ENCODE measurements around the gene EML4.

Gene EML4

DNA sequence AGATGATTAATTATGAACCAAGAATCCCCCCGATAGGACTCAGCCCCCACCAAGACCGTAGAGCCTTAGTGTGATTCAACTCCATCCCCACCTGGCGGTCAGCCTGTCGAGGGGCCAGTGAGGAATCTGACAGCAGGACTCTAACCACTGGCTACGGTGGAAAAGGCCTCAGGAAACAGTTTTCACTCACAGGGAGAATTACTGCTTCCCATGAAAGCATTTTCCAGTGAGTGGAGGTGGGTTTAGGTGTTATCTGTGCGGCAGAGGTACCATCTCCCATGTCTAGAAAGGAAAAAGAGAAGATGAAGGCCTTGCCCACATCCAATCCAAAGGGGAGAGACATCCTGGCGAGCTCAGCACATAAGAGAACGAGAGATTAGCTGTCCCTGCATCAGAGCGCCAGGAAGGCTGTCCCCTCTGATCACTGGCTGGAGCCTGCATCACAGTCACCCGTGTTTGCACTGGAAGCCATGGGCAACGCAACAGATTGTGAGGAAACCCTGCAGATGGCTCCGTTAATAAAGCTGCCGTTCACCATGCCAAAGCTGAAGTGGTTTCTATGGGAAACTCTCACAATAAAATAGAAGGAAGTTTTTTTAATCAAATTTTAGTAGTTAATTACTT, 169.5 kb downstream of the EML4 start:
- no peak for DNase-seq (ENCODE audit: low read depth, low spot score)
- in situ Hi-C loops (cut with HindIII; ENCODE audit: low sequenced_read_pairs): no loop called here
- H3K4me3 ChIP-seq (ENCODE audit: low read depth, low read length): no peak overlapping the region
- TF ChIP-seq, protein P1, sequence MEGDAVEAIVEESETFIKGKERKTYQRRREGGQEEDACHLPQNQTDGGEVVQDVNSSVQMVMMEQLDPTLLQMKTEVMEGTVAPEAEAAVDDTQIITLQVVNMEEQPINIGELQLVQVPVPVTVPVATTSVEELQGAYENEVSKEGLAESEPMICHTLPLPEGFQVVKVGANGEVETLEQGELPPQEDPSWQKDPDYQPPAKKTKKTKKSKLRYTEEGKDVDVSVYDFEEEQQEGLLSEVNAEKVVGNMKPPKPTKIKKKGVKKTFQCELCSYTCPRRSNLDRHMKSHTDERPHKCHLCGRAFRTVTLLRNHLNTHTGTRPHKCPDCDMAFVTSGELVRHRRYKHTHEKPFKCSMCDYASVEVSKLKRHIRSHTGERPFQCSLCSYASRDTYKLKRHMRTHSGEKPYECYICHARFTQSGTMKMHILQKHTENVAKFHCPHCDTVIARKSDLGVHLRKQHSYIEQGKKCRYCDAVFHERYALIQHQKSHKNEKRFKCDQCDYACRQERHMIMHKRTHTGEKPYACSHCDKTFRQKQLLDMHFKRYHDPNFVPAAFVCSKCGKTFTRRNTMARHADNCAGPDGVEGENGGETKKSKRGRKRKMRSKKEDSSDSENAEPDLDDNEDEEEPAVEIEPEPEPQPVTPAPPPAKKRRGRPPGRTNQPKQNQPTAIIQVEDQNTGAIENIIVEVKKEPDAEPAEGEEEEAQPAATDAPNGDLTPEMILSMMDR (IDR thresholded peaks at IDR 0.05; ENCODE audit: low read depth, low read length): no peak

GRCh38 chr2:42339191-42339912, 170.2 kb downstream of the EML4 start:
- no peak overlapping the region for H3K4me3 ChIP-seq (ENCODE audit: low read depth, low read length)
- in situ Hi-C loops (cut with HindIII; ENCODE audit: low sequenced_read_pairs): no loop called here
- DNase-seq (ENCODE audit: low read depth, low spot score): no peak
- TF ChIP-seq, protein P1 (IDR thresholded peaks at IDR 0.05; ENCODE audit: low read depth, low read length): peak; percentile 17

DNA sequence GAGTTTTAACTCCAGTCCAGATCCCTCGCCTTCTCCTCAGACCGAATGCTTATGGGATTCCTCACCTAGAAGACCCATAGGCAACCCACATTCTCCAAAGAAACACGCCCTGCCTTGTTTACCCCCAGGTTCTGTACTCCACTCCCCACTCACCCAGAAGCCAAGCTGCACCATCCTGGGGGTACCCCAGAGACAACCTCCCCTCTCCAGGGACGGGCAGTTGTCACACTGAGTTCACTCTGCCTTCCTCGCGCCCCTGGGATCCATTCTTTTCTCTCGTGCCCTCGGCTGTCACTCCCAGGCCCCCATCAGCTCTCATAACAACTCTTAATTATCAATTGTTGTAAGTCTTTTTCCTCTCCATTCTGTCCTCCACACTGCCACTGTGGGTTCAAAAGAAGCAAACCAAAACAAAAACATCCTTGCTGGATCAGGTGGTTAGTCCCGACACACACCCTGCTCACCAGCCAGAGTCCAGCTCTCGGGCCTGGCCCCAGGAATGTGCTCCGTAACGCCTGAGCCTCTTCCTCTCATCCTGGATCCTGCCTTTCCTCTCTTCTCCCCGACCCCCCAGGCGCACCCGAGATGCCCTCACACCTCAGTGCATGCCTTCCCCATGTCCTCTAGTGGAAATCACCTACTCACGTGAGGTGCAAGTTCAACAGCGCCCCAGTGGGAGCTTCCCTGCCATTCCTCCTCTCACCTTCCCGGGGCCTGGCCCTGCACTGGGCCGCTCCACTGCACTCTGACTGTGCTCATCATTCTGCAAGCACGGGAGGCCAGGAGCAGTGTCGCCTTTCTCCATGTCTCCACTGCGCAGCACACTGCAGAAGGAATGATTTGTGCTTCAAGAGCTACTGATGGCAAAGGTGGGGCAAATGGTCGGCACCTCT, 171.1 kb downstream of the EML4 start:
- no peak overlapping the region for H3K4me3 ChIP-seq (ENCODE audit: low read depth, low read length)
- DNase-seq (ENCODE audit: low read depth, low spot score): no peak
- TF ChIP-seq, protein P1 (IDR thresholded peaks at IDR 0.05; ENCODE audit: low read depth, low read length): no peak
- in situ Hi-C loops (cut with HindIII; ENCODE audit: low sequenced_read_pairs): no loop called here

DNA sequence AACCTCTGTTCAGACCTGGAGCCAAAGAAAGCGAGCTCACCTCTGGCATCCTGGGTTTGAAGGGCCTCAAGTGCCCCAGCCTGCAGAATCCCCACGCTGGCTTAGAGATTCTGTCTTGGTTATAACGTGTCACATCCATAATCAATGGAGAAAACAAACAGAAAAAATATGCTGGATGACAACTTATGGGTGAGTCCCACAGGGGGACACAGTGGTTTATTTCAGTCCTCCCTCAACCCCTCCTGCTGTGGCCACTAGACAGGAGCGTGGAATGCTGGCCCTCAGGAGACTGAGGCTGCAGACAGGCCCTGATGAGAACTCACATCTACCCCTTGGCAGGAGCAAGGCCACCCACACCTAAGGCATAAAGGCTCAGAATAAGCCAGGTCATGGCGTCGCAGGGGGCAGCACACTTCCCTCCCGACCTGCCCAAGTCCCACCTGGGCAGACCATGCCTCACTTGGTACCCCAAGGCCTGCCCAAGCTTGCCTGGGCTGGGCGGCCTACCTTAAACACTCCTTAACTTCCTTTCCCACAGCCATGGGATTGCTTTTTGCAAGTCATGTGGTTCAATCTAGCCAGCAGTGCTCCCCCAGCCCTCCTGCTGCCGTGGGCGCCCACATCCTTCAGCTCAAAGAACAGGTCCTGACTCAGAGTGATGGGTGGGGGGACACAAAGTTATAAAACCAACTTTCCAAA, 171.9 kb downstream of the EML4 start:
- in situ Hi-C loops (cut with HindIII; ENCODE audit: low sequenced_read_pairs): no loop called here
- no peak for DNase-seq (ENCODE audit: low read depth, low spot score)
- TF ChIP-seq, protein P1 (IDR thresholded peaks at IDR 0.05; ENCODE audit: low read depth, low read length): no peak
- no peak overlapping the region for H3K4me3 ChIP-seq (ENCODE audit: low read depth, low read length)

DNA sequence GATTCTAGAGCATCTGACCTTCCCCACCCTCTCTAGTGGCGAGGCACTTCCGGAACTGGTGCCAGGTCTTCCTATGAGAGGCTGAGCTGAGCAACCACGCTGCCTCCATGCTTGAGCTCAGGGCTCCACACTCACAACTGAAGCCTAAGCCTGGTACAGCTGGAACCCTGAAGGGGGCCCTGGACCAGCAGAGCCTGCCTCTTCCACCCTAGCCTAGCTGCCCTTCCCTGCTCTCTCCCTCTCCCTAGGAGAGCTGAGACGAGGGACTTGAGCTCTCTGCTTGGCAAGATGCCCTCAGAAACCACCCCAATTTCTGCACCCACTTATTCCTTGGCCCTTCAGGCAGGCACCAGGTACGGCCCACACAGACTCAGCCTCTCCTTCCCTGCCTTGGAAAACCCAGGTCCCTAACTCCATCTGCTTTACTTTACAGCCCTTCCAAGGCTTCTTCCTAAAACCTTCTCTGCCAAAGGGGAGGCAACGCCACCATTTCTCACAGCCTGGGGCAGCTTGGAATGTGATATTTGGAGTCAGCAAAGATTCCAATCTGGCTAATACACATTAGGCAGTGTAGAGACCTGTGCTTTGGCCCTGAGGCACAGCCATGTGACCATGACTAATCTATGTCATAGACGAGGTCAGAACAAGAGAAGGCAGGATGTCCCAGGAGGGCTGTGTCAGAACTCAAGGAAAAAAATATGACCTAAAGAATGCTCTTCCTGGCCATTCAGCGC, 173.1 kb downstream of the EML4 start:
- no peak overlapping the region for H3K4me3 ChIP-seq (ENCODE audit: low read depth, low read length)
- TF ChIP-seq, protein P1 (IDR thresholded peaks at IDR 0.05; ENCODE audit: low read depth, low read length): no peak
- DNase-seq (ENCODE audit: low read depth, low spot score): peak; percentile 77
- in situ Hi-C loops (cut with HindIII; ENCODE audit: low sequenced_read_pairs): no loop called here

Data from astrocyte of the spinal cord (primary cell).